Measurements from ENCODE around the gene GPD2. TPM values are rescaled to one million over a fixed set of nuclear protein-coding genes. Genes with fewer than 3 reads are reported as not detected.
A peak's percentile ranks its signal among the peaks of the same experiment; 100 is the strongest.

The GPD2 gene
- total RNA-seq, 2 donors from 2014 or later = 61.1 to 76.2 TPM

DNA sequence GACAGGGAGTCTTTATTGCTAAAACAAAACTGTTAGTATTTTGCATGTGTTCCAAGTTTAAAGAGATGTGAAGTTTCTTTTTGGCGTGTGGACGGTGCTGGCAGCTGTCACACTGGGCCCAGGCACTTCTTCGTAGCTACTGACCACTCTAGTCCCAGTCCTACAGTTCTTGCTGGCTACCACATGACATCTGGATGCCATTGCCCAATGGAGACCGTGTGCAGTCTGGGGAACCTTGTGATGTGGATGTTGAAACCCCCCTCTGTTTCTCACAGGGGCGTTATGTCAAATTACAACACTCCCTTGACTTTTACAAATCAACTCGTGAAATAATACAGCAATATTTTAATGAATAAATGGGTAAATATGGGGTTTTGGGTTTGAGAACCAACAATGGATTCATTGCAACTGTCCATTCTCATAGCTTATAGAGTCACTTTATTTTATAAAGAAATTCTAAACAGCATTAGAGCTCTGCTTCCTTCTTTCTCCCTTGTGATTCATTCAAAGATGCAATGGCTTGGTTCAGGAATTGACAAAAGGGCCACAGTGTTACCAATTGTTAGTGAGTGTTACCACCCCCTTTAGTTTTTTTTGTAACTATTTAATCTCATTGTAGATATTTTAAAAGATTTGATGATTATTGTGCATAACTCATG lies 1.2 kb downstream of the GPD2 start:
- Histone ChIP-seq H3K9ac (ENCODE audit: low read depth in 2 of 2, low read length in 2 of 2) (peak overlapping the region; percentile 84 to 89), H3K27me3 (no peaks in the 10 kb centered on the region), H3K4me3 (peak overlapping the region; percentile 63), H3K36me3 (no peaks in the 10 kb centered on the region), H3K4me1 (no peaks in the 10 kb centered on the region), H3K27ac (peak overlapping the region; percentile 98), H3K9me3 (no peaks in the 10 kb centered on the region)
- TF ChIP-seq, protein P1, sequence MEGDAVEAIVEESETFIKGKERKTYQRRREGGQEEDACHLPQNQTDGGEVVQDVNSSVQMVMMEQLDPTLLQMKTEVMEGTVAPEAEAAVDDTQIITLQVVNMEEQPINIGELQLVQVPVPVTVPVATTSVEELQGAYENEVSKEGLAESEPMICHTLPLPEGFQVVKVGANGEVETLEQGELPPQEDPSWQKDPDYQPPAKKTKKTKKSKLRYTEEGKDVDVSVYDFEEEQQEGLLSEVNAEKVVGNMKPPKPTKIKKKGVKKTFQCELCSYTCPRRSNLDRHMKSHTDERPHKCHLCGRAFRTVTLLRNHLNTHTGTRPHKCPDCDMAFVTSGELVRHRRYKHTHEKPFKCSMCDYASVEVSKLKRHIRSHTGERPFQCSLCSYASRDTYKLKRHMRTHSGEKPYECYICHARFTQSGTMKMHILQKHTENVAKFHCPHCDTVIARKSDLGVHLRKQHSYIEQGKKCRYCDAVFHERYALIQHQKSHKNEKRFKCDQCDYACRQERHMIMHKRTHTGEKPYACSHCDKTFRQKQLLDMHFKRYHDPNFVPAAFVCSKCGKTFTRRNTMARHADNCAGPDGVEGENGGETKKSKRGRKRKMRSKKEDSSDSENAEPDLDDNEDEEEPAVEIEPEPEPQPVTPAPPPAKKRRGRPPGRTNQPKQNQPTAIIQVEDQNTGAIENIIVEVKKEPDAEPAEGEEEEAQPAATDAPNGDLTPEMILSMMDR (IDR thresholded peaks at IDR 0.05) = no peak
- intact Hi-C loops (cut with DNase I) = loop anchor here (2.0 to 5.0 kb wide), 2 partner anchors 37 to 95 kb away; no protein-coding TSS in a partner anchor
- peak; percentile 34 for DNase-seq

DNA sequence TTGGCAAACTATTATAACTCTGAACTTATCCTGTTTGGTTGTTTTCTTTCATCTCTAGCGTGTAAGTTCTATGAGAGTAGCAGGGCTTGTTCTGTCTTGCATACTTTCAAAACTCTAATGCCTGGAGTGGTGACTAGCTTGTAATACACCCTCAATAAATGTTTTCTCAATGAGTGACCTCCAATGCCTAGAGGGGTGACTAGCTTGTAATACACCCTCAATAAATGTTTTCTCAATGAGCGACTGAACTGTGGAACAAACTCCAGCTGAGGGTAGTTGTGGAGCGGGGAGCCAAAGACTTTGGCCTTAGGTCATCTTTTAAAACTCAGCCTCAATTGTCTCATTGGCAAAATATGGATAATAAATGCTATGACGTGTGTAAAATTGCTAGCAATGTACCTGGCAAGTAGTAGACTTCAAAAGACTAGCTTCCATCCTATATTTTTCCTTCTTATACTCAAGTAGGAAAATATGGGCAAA lies 1.8 kb downstream of the GPD2 start:
- TF ChIP-seq, protein P1 (IDR thresholded peaks at IDR 0.05) = no peak
- intact Hi-C loops (cut with DNase I) = loop anchor here (2.0 to 5.0 kb wide), 2 partner anchors 37 to 96 kb away; no protein-coding TSS in a partner anchor
- Histone ChIP-seq H3K9me3 (no peaks in the 10 kb centered on the region), H3K4me1 (no peaks in the 10 kb centered on the region), H3K27me3 (no peaks in the 10 kb centered on the region), H3K9ac (ENCODE audit: low read depth in 2 of 2, low read length in 2 of 2) (no peak overlapping the region), H3K27ac (peak overlapping the region; percentile 98), H3K36me3 (no peaks in the 10 kb centered on the region), H3K4me3 (peak overlapping the region; percentile 63)
- no peak for DNase-seq

DNA sequence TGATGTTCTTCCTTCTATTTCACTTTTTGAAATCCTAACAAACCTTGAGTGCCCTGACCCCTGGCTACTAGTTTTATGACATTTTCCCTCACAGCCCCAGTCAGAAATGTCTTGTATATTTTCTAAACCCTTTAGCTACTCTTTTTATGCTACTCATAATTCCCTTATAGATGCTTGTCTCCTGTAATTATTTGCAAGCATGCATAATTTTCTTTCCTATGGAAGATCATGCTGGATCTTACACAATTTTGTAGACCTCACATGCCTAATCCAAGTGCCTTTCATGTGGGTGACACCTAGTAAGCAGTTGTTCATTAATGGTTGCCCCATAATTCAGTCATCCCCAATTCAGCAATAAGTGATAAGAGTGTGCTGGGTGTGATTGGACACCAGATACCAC lies 6.9 kb downstream of the GPD2 start:
- no peak overlapping the region for H3K4me3 ChIP-seq
- no peaks in the 10 kb centered on the region for H3K9me3 ChIP-seq
- no peaks in the 10 kb centered on the region for H3K27me3 ChIP-seq
- intact Hi-C loops (cut with DNase I) = no loop called here
- no peak overlapping the region for H3K27ac ChIP-seq
- no peak for DNase-seq
- H3K9ac ChIP-seq (ENCODE audit: low read depth in 2 of 2, low read length in 2 of 2) = no peak overlapping the region
- TF ChIP-seq, protein P1 (IDR thresholded peaks at IDR 0.05) = no peak
- H3K4me1 ChIP-seq = no peaks in the 10 kb centered on the region
- H3K36me3 ChIP-seq = no peaks in the 10 kb centered on the region

DNA sequence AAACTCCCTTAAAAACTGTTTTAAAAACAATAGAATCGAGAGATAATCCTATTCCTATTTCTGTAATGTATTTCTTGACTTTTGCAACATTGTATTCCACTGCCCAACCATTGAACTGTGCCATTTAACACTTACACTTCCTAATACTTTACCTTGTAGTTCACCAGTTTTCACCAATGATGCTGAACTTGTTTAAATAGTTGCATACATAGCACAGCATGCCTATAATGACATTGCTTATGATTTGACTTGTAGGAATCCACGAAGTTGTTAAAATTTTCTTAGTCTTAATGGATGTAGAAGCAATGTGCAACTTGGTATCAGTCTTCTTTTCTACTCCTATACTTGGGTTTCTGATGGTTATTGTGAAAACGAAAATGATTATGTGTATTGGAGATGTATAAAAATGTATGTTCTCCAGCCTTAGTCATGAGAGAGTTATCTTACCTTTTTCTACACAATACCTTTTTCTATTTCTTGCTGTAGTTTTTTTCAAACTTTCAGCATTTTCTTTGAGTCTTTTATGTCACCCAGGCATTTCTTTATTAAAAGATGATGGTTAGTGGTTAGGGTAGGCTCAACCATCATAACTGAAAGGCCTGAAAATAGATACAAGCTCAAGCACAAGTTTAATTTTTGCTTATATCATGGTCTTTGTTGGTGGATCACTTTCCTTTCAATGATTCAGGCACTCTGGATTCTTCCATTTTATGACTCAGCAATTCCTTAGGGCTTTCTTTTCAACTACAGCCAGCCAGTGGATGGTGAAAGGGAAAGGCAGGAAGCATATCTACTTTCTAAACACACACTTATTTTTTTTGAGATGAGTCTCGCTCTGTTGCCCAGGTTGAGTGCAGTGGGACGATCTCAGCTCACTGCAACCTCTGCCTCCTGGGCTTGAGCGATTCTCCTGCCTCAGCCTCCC lies 9.4 kb downstream of the GPD2 start:
- TF ChIP-seq, protein P1 (IDR thresholded peaks at IDR 0.05) = no peak
- H3K4me3 ChIP-seq = no peak overlapping the region
- H3K9ac ChIP-seq (ENCODE audit: low read depth in 2 of 2, low read length in 2 of 2) = no peak overlapping the region
- no peak overlapping the region for H3K27ac ChIP-seq
- H3K36me3 ChIP-seq = no peaks in the 10 kb centered on the region
- intact Hi-C loops (cut with DNase I) = no loop called here
- H3K9me3 ChIP-seq = no peaks in the 10 kb centered on the region
- no peaks in the 10 kb centered on the region for H3K4me1 ChIP-seq
- no peak for DNase-seq
- H3K27me3 ChIP-seq = no peaks in the 10 kb centered on the region

DNA sequence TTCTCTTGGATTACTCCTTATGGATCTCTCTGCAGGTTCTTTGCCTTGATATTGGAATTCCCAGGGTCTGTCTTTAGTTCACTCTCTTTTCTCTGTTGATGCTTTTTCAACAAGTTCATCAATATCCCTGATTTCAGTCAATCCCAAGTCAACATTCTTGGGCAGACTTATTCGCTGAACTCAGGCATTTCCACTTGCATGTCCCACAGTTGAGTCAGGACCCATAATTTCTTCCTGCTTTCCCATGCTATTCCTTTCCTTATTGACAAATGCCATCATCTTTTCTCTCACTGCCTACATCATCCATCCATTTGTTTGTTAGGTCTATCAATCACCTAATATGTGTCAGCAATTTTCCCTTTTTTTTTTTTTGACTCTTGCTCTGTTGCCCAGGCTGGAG lies 11.6 kb downstream of the GPD2 start:
- H3K4me3 ChIP-seq = no peak overlapping the region
- no peaks in the 10 kb centered on the region for H3K27me3 ChIP-seq
- intact Hi-C loops (cut with DNase I) = no loop called here
- H3K36me3 ChIP-seq = no peaks in the 10 kb centered on the region
- H3K4me1 ChIP-seq = no peaks in the 10 kb centered on the region
- DNase-seq = no peak
- H3K9ac ChIP-seq (ENCODE audit: low read depth in 2 of 2, low read length in 2 of 2) = no peak overlapping the region
- no peak overlapping the region for H3K27ac ChIP-seq
- TF ChIP-seq, protein P1 (IDR thresholded peaks at IDR 0.05) = no peak
- no peaks in the 10 kb centered on the region for H3K9me3 ChIP-seq

All from colonic mucosa (tissue), 4 donors.